ENCODE data around the gene CROCC. TPM values are rescaled to one million over a fixed set of nuclear protein-coding genes. Genes with fewer than 3 reads are reported as not detected.

Gene CROCC
- total RNA-seq, 2 donors from 2014 or later: 28.4 to 35.5 TPM

DNA sequence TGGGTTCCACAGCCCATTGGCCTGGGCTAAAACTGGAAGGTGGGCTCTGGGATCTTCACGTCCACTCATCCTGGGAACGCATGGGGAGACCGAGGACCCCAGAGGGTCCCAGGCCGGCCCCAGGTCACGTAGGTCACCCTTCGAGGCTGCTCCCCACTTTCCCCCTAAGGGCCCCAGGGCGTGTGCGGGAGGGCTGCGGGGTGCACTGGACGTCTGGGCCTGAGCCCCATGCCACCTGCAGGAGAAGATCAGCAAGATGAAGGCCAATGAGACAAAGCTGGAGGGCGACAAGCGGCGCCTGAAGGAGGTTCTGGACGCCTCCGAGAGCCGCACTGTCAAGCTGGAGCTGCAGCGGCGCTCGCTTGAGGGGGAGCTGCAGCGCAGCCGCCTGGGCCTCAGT, 46.2 kb downstream of the CROCC start:
- H3K27ac Mint-ChIP-seq: no peak overlapping the region
- H3K9me3 Mint-ChIP-seq: no peaks in the 10 kb centered on the region
- H3K36me3 Mint-ChIP-seq: no peaks in the 10 kb centered on the region
- no peak for DNase-seq (ENCODE audit: low spot score in 2 of 2)
- ATAC-seq: no peak

DNA sequence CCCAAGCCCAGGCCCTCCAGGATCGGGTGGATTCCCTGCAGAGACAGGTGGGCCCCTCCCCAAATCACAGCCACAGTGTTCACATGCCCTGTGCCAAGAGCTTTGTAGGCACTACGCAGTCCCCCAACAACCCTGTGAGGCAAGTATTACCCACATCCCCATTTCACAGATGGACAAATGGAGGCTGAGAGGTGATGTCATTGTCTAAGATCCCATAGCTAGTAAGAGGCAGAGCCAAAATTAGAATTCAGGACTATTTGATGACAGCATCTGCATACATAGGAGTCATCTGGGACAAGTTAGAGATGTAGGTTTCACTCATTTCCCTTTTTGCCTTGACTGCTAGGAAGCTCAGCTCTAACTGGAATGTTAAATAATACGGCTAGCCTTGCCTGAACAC, 46.6 kb downstream of the CROCC start:
- DNase-seq (ENCODE audit: low spot score in 2 of 2) (no peak), ATAC-seq (no peak)
- H3K27ac Mint-ChIP-seq: peak overlapping the region; percentile 15 to 79
- no peaks in the 10 kb centered on the region for H3K36me3 Mint-ChIP-seq
- H3K9me3 Mint-ChIP-seq: no peaks in the 10 kb centered on the region

DNA sequence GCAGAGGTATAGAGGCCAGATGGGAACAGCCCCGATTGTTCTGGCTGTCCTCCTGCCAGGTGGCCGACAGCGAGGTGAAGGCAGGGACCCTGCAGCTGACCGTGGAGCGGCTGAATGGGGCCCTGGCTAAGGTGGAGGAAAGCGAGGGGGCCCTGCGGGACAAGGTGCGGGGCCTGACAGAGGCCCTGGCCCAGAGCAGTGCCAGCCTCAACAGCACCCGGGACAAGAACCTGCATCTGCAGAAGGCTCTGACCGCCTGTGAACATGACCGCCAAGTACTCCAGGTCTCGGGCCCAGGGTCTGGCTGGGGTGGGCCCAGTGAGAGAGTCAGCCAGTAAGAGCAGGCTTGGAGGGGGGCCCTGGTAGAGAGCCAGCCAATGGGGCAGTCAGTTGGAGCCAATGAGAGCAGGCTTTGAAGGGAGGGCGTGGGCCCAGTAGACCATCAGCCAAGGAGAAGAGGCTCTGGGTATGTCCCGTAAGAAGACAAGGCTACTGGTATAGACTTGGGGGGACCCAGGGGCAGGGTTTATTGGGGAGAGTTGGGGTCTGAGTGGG, 47.4 kb downstream of the CROCC start:
- H3K36me3 Mint-ChIP-seq: no peaks in the 10 kb centered on the region
- ATAC-seq (no peak), DNase-seq (ENCODE audit: low spot score in 2 of 2) (no peak)
- no peaks in the 10 kb centered on the region for H3K9me3 Mint-ChIP-seq
- peak overlapping the region; percentile 15 to 79 for H3K27ac Mint-ChIP-seq

DNA sequence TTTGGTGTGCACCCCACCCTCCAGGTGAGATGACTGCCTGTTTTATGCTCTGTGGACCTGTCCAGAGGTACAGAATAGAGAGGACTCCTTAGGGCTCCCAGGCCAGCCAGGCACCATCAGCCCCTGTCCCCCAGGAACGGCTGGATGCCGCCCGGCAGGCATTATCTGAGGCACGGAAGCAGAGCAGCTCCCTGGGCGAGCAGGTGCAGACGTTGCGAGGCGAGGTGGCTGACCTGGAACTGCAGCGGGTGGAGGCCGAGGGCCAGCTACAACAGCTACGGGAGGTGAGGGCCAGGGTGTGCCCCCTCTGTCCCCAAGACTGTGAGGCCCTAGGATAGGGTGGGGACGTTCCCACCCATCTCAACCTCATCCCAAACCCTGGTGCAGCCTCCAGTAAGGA, 47.9 kb downstream of the CROCC start:
- Mint-ChIP-seq H3K27ac (no peak overlapping the region), H3K36me3 (no peaks in the 10 kb centered on the region), H3K9me3 (no peaks in the 10 kb centered on the region)
- ATAC-seq (no peak), DNase-seq (ENCODE audit: low spot score in 2 of 2) (no peak)

DNA sequence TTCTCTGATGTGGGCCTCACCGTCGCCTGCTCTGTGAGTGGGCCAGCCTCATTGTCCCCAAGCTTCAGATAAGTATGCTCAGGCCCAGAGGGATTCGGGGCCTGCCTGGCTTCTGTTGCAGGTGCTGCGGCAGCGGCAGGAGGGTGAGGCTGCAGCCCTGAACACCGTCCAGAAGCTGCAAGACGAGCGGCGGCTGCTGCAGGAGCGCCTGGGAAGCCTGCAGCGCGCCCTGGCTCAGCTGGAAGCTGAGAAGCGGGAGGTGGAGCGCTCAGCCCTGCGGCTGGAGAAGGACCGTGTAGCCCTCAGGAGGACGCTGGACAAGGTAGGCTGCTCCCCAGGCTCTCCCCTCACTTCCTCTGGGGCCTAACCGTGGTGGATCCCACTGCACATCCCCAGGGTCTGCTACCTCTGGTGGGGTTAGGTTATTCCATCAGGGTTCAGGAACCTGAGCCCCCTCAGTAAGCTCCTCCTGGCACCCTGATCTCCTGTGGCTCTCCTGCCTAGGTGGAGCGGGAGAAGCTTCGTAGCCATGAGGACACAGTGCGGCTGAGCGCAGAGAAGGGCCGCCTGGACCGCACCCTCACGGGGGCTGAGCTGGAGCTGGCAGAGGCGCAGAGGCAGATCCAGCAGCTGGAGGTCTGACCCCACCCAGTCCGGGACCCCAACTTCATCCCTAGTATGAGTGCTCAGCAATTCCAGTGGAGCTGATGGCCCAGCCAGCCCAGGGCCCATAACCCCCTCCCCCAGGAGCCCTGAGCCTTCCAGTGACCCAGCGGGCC, 48.6 kb downstream of the CROCC start:
- ATAC-seq (no peak), DNase-seq (ENCODE audit: low spot score in 2 of 2) (no peak)
- H3K36me3 Mint-ChIP-seq: no peaks in the 10 kb centered on the region
- no peaks in the 10 kb centered on the region for H3K9me3 Mint-ChIP-seq
- no peak overlapping the region for H3K27ac Mint-ChIP-seq

DNA sequence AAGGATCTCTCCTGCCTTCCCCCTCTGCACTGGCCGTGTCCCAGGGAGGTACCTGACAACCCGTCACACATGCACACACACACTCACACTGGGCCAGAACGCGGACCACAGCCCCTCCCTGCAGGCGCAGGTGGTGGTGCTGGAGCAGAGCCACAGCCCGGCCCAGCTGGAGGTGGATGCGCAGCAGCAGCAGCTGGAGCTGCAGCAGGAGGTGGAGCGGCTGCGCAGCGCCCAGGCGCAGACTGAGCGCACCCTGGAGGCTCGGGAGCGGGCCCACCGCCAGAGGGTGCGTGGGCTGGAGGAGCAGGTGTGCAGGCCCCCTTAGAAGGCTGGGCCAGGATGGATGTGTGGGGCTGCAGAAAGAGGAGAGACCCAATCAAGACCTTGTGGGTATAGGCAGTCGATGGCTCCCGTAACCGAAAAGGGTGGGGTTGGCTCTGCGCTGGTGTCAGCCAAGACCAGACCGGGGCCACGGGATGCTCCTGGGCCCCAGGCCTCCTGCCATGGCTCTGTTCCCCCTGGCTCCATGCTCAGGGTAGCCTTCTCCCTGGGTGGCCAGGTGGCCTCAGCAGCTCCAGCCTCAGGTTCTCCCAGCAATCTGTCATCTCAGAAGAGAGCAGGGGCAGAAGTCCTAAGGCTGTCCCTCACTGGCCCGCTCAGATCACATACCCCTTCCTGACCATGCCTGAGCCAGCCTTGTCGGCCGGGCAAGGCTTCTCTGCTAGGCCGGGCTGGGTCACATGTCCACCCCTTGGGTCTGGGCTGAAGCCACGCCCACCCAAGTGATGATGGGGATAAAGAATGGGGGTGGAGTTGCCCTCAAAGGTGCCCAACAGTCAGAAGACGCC, 49.8 kb downstream of the CROCC start:
- Mint-ChIP-seq H3K27ac (no peak overlapping the region), H3K36me3 (no peaks in the 10 kb centered on the region), H3K9me3 (no peaks in the 10 kb centered on the region)
- DNase-seq (ENCODE audit: low spot score in 2 of 2) (no peak), ATAC-seq (no peak)

DNA sequence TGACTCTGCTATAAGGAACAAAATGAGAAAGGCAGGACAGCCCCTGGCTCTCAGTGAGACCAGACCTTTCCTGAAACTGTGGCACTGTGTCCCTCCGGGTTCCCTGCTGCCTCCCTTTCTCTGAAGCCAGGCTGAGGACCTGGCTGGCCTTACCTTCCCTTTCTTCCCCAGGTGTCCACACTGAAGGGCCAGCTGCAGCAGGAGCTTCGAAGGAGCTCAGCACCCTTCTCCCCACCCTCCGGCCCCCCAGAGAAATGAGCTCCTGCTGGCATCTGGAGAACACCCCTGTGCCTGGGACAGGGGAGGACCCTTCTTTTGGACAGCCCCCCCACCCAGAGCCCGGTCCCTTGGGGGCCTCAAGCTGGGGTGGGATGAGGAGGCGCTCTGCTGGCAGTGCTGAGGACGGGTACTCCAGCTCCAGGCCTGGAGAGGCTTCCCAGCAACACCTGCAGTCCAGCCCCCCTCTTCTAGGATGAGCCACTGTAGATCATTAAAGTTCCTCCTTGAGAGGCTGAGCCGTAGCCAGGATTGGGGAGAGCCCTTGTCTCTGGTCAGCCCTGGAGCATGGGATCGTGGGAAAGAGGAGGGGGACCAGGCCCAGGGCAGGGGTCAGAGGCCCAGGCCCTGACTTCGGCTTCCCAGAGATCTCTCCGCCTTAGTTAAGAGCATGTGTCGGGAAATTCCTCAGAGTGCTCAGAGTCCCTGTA, 50.6 kb downstream of the CROCC start:
- Mint-ChIP-seq H3K9me3 (no peaks in the 10 kb centered on the region), H3K27ac (peak overlapping the region in 1 of 2 donors; percentile 74), H3K36me3 (no peaks in the 10 kb centered on the region)
- DNase-seq (ENCODE audit: low spot score in 2 of 2) (no peak), ATAC-seq (no peak)

DNA sequence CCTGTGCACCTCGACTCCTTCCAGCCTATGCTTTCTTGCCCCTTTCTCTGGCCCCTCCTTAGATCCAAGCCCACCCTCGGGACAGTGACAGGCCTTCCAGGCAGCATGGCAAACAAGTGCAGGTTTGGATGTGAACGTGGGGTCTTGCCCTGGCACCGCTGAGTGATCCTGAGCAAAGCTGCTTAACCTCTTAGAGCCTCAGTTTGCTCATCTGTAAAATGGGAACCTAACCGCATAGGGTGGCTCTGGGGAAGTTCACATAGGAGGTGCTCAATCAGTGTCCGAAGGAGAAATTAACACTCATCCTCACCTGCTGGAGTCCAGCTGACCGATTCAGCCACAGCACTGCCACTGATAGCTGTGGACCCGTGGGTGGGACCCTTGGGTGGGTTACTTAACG, 51.5 kb downstream of the CROCC start:
- no peaks in the 10 kb centered on the region for H3K36me3 Mint-ChIP-seq
- no peaks in the 10 kb centered on the region for H3K9me3 Mint-ChIP-seq
- no peak for DNase-seq (ENCODE audit: low spot score in 2 of 2)
- ATAC-seq: no peak
- H3K27ac Mint-ChIP-seq: no peak overlapping the region

DNA sequence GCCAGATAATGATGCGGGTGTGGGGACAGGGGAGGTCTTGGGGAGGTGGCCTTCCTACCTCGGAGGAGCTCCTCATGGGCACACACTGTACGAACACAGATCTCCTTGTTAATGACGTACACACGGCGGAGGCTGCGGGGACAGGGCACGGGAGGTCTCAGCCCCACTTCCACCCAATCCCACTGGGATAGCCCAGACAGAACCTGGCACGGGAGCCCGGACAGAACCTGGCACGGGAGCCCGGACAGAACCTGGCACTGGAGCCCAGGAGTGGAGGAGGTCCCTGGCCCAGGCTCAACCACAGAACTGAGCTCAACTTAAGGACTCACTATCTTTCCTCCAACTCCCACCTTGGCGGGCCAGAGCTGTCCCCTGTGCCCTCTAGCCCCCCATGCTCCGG, 53.5 kb downstream of the CROCC start:
- Mint-ChIP-seq H3K27ac (peak overlapping the region in 1 of 2 donors; percentile 44), H3K36me3 (no peaks in the 10 kb centered on the region), H3K9me3 (no peaks in the 10 kb centered on the region)
- no peak for DNase-seq (ENCODE audit: low spot score in 2 of 2)
- no peak for ATAC-seq

DNA sequence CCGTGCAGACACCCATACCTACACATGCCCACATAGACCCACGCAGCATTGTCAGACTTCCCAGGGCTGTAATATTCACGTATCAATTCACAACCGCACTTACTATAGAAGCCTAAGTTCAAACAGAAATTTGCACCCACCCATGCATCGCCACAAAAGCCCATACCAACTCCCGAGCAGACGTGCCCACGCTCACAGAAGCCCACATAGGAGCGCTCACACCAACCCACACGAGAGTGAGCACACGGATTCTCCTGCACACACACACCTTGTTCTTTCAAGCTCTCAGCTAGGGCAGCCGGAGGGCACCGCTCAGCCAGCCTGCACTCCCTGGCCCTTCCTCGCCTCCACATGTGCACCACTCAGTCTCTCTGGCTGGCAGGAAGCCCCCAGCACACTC, 54.1 kb downstream of the CROCC start:
- Mint-ChIP-seq H3K9me3 (no peaks in the 10 kb centered on the region), H3K27ac (peak overlapping the region in 1 of 2 donors; percentile 44), H3K36me3 (no peaks in the 10 kb centered on the region)
- ATAC-seq (no peak), DNase-seq (ENCODE audit: low spot score in 2 of 2) (no peak)

DNA sequence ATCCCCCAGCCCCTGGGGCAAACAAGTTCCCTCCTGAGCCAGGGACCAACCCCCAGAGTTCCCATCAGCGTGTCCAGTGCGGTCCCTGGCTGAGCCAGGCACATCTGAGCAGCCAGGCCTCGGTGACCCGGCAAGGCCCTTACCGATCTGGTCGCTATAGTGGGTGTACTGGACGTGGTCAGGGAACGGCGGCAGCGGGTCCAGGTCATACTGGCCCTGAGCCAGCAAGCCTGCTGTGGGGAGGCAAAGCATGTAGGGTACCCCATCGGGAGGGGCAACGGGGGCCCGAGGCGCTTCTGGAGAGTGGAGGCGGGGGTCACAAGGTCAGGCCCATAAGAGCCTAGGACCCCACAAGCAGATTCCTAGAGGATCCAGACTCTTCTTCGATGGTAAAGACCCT, 55.2 kb downstream of the CROCC start:
- ATAC-seq: no peak
- Mint-ChIP-seq H3K27ac (no peak overlapping the region), H3K9me3 (no peaks in the 10 kb centered on the region), H3K36me3 (peaks cover 0 to 6% of the 10 kb centered on the region in 2 donors)
- DNase-seq (ENCODE audit: low spot score in 2 of 2): no peak

DNA sequence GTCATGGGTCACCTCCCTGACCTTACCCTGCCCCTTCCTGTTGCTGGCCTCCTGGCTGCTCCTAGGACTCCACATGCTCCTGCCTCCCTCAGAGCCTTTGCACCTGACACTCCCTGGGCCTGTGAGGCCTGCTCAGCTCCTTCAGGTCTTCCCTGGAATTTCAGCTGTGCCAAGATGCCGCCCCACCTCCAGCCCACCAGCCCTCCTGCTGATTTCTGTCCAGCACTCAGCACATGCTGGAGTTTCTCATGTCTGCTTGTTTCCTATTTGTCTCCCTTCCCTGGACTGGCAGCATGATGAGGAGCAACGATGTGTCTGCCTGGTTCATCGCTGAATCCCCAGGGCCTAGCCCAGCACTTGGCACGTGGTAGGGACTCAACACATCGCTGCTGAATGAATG, 55.6 kb downstream of the CROCC start:
- ATAC-seq: no peak
- H3K9me3 Mint-ChIP-seq: no peaks in the 10 kb centered on the region
- no peak for DNase-seq (ENCODE audit: low spot score in 2 of 2)
- no peak overlapping the region for H3K27ac Mint-ChIP-seq
- peaks cover 0 to 6% of the 10 kb centered on the region in 2 donors for H3K36me3 Mint-ChIP-seq

DNA sequence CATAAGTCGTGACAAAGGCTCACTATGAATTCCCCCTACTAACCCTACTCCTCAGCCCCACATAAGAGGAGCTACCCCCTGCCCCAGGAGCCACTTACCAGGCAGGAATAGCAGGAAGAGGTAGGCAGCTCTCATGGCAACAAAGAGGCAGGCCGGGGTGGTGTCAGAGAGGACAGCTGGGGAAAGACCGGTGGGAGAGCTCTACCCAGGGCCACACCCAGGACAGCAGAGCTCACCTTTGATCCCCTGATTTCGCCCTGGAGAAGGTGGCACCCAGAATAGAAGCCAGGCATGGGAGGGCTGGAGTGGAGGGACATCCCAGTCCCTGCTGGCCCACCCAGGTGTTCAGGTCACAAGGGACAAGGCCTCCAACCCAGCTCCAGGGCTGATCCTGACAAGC, 56.4 kb downstream of the CROCC start:
- peaks cover 0 to 6% of the 10 kb centered on the region in 2 donors for H3K36me3 Mint-ChIP-seq
- no peaks in the 10 kb centered on the region for H3K9me3 Mint-ChIP-seq
- DNase-seq (ENCODE audit: low spot score in 2 of 2) (no peak), ATAC-seq (no peak)
- H3K27ac Mint-ChIP-seq: no peak overlapping the region

DNA sequence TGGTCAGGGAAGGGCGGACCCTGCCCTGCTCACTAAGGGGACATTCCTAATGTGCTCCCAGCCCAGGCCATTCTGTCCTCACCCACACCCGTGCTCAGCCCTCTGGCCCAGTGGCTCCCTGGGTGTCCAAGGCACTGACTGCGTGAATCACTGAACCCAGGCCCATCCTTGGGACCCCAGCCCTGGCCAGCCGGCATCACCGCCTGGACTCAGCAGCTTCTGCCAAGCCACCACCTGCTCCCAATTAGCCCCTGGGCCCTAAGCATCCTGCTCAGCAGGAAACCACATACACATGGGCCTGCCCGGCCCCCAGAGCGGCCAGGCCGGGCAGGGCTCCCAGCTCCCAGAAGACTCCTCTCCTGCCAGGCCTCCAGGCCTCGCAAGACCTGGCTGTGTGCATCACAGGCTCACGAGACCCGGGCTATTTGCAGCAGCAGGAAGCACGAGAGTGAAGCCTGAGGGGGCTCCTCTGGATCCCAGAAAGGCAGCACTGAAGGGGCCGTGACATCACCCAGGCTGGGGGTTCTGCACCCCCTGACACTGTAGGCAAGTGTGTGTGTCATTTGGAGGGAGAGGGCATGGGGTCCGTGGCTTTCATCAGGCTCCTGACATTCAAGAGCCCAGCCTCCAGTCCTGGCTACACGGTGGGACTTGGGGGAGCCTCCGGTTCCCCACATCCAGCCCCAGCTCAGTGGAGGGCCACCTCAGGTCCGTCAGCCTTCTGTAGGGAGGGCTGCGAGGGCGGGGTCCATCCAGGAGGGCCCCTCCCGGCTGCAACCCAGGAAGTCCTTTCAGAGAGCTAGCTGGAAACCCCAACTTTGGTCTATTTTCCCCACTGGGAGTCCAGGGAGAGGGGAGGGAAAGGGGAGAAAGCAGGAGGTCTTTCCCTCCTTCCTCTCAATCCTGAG, 57.1 kb downstream of the CROCC start:
- Mint-ChIP-seq H3K27ac (no peak overlapping the region), H3K36me3 (peaks cover 0 to 6% of the 10 kb centered on the region in 2 donors), H3K9me3 (no peaks in the 10 kb centered on the region)
- DNase-seq (ENCODE audit: low spot score in 2 of 2): no peak
- no peak for ATAC-seq

DNA sequence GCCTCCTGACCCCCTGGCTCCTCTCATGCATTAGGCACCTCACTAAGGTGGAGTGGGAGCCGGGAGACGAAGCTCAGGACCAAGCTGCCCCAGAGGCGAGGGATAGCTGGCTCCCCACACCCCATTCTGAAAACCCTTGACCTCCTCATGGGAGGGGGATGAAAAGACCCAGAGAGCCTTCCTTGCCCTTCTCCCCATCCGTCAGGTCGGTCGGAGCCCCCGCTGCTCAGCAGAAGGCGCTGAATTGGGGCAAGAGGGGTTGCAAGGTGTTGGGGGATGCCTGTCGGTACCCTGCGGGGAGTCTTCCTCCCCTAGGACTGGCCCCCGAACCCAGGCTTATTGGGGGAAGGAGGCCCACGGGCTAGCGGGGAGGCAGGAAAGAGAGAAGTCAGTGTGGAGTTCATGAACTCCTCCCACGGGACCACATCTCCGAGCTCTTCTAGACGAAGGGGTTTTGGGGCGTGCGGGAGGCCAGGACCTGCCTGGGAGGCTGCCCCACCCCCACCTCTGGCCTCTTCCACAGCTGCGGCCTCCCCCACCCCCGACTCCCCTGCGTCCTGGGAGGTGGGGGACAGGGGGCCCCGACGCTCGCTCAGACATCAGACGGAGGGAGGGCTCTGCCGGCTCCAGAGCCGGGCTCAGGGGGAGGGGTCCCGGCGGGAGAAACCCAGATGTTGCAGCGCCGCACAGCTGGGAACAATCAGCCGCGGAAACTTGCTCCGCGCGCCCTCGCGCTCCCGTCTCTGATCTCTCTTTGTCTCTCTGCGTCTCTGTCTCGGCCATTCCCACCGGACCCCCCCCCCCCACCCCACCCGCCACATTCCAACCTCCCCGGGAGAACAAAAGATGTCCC, 58.0 kb downstream of the CROCC start:
- no peaks in the 10 kb centered on the region for H3K9me3 Mint-ChIP-seq
- H3K27ac Mint-ChIP-seq: no peak overlapping the region
- ATAC-seq: no peak
- H3K36me3 Mint-ChIP-seq: peaks cover 0 to 6% of the 10 kb centered on the region in 2 donors
- DNase-seq (ENCODE audit: low spot score in 2 of 2): no peak
